Activated gamma-delta T cell treated with Interleukin-2 at 50 U/mL for 16 hours (primary cell): Measurements from ENCODE around the gene PCDH15.

Source experiments
- DNase-seq: peaks from one replicate; pipeline ENCODE4 v3.0.0-alpha.2; 2020

PCDH15 gene

DNA sequence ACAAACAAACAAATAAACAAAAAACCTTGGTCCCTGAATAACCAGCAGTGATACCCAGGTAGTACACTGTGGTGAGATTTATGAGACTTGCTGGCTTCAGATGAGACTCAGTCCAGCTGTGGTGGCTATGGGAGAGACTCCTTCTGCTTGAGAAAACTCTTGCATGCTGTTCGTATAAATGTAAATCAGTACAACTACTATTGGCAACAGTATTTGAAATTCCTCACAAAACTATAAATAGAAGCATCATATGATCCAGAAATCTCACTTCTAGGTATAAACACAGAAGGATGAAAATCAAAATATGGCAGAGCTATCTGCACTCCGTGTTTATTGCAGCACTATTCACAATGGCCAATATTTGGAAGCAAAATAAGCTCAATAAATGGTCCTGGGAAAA lies 692.1 kb downstream of the PCDH15 start:
- no peak for DNase-seq

DNA sequence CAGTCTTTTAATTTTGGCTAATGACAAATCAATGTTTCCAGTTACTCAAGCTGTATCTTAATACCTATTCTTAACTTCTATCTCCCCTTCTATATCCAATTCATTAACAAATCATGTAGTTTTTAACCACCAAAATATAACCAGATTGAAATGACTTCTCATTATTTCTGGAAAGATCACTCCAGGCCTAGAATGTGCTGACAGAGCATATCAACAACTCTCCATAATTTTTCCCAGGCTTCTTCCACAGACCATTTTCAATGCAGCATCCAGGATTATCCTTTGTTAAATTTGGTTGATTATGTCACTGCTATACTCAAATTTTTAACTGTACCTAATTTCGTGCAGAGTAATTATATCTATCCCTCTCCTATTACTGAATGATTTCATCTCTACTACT lies 704.1 kb downstream of the PCDH15 start:
- DNase-seq, result no peak

DNA sequence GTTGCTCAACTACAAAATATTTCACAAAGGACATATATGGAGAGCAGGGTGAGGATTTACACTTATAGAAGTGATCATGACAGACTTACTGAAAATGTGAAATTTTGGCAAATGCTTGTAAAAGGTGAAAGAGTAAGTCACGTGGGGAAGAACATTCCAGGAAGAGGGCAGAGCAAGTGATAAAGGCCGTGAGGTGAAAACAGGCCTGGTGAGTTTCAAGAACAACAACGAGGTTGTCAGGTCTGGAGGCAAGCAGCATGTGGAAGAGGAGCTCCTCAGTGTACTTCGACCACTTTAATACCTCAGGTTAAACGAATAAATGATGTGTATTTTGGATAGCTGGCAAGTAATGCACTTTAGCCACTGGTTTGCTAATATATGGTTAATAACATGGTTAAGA lies 706.7 kb downstream of the PCDH15 start:
- DNase-seq, result no peak

DNA sequence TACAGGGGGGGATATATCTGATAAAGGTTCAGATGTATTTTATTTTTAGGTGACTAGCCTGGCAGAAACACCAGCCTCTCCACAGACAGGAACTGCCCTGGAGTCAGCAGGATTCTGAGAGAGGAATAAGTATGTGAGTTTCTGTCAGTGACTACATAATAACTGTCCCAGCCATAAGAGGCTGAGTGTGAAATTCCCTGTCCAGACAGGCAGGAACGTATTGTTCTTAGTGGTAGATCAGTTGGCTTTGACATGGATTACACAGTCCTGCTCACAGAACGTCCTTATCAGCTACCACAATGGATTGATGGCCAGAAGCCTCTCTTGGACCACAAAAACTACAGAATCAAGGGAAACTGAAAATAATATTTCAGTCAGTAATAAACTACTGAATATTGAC lies 709.8 kb downstream of the PCDH15 start:
- DNase-seq, result no peak

DNA sequence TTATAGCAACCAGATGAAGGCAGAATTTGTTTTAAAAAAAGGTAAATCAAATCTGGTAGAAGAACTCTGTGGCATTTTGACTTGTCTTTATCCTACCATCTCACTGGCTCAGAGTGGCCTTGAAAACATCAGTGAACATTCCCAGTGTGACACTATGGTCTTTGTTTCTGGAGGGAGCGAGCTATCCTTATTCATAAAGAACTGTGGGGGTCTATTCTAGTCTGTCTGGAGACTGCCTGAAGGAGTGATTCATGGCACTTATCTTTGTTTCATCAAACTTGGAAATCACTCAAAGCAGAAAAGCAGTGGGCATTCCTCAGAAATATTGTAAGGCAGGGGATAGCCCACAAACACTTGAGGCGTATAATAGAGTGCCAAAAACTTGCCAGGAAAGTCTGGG lies 719.1 kb downstream of the PCDH15 start:
- DNase-seq, result no peak

DNA sequence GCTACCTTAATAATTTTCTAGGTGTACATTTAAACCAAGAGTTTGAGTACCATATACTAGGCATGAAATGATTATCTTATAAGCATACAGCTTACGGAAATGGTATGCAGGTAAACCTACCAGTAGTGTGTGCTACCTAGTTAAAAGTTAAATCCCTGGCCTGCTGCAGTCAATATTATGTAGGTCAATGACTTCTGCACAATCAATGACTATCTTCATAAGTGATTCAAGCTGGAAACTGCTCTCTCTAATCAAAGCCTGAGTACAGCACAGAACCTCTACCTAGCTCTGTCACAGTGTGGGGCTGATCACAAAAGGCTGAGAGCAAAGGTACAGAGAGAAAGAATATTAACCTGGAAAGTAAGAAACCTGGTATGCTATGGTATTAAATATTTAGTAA lies 733.7 kb downstream of the PCDH15 start:
- no peak for DNase-seq

DNA sequence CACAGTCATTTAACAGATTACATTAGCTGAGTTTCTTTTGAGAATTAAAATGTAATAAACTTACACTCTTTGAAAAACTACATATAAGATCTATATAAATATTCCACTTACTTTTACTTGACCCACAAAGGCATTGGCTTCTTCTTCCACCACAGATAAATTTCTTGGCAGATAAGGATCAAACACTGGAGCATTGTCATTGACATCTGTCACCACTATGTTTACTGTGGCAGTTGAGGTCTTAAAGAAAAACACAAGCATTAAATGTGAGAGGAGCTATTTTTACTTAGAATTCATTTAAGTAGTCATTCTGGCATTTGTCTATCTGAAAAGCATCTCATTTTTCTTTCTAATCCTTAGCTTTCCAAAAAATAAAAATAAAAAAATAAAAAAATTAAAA lies 734.4 kb downstream of the PCDH15 start:
- no peak for DNase-seq

DNA sequence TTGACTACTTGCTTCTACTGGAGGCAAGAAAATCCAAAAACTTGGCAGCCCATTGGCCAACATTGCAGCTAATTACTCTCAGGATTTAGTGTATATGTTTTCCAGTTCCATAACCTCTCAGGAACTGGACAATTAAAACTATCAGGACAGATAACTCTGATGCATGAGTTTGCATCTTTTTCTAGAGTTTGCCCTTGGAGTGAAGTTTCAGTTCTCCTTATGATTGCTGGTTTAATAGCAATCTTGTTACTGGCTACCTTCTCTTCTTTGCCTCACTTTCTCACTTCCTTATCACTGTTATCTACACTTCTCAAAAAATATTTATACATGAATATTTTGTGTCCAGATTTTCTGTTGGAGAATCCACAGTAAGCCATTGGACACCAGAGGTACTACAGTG lies 735.9 kb downstream of the PCDH15 start:
- DNase-seq, result no peak

DNA sequence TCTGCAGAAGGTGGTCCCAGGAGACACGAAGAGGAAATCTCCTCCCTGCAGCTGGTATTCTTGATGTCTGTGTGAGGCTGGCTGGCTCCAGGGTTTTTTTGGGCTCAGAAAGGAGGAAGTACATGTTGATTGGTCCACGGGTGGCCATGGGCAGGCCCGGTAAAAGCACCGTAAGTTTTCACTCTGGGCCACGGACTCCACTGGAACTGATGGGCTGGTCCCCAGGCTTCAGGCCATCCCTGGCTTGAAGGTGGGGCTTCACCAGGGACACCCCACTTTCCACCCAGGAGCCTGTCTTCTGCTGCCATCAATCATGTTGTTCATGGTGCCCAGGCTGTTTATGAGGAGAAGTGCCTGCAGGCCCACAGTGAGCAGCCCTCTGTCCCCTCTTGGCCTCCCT lies 736.8 kb downstream of the PCDH15 start:
- no peak for DNase-seq

DNA sequence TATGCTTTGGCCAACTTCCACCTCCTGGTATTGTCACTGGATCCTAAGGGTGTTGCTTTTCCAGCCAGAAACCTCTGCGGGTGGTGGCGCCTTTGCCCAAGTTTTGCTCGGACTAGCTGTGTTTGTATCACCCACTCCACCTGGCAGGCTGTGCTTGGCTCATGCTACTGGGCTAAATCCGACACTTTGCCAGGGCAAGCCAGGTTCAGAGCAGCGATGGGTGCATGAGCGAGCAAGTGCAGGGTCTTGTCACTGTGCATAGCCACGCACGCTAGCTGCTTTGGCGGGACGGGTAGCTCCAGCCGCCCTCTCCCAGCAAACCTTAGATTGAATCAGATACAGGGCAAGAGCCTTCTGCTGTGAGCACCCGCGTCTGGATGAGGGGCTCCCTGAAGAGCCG lies 737.5 kb downstream of the PCDH15 start:
- DNase-seq, result no peak

DNA sequence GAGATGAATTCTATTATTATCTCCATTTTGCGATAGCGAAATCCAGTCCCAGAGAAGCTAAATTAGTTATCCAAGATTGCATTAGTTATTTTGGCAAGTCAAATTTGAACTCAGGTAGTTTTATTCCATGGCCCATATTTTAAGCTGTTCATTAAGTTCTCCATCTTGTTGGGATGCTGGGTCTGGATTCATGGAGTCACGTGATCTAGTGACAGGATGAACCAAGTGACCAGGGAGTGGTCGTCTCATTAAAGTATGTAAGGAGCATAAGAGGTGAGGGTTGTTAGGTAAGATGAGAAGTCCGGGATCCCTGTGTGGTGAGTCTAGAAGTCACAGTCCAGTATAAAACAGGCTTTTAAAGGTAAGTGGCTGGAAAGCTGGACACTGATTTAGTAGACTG lies 740.5 kb downstream of the PCDH15 start:
- DNase-seq, result no peak

DNA sequence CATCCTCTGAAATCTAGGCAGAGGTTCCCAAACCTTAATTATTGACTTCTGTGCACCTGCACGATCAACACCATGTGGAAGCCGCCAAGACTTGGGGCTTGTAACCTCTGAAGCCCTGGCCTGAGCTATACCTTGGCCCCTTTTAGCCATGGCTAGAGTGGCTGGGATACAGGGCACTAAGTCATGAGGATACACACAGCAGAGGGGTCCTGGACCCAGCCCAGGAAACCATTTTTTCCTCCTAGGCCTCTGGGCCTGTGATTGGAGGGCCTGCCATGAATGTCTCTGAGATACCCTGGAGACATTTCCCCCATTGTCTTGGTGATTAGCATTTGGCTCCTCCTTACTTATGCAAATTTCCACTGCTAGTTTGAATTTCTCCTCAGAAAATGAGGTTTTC lies 743.7 kb downstream of the PCDH15 start:
- DNase-seq, result no peak

DNA sequence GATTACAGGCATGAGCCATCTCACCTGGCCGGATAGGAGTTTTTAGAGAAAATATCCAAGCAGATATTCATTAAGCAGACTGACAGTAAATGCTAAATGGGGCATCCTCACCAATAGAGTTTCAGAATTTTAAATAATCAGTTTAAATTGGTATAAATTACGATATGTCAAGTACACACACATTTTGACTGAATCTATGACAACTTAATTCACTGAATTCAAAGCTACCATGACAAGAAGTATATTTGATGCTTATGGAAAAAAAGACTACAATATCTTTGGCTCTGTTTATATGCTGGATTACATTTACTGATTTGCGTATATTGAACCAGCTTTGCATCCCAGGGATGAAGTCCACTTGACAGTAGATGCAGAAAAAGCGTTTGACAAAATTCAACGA lies 774.7 kb downstream of the PCDH15 start:
- DNase-seq, result no peak

DNA sequence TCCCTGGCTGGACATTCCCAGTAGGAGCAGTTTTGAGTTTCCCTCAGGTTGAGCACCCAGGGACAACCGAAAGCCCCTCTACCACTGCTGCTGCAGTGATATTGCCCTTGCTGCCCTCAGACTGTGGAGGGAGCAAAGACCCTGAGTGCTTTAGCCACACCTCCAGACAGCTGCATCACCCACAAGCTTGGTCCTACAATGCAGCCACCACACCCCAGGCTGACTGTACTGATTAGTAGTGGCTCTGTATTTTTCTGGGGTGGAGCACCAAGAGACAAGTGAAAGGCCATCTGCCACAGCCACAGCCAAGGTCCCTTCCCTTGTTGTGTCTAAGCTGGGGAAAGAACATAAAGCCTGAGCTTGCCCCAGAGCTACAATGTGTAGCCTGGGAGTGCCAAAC lies 789.9 kb downstream of the PCDH15 start:
- no peak for DNase-seq

DNA sequence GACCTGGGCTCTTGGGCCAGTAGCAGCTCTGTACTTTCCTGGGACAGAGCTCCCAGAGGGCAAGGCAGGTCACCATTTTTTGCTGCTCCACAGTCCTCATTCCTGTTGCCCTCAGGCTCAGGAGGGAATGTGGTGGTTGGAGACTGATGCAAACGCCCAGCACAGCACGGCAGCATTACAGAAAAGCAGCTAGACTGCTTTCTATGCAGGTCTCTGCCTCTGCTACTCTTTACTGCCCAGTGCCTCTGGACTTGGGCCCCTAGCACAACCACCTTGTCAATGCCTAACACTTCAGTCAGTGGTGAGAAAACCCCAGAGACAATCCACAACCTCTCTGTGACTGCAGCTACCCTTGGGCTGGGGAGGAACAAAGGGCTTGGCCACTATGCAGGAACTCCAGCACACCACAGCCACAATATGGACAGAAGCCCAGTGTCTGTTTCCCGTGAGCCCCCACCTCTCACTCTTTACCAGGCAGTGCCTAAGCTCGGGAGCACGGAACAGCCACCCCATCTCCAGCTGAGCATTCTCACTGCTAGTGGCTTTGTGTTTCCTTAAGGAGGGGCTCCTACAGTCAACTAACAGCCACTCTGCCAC lies 790.6 kb downstream of the PCDH15 start:
- DNase-seq, result no peak

DNA sequence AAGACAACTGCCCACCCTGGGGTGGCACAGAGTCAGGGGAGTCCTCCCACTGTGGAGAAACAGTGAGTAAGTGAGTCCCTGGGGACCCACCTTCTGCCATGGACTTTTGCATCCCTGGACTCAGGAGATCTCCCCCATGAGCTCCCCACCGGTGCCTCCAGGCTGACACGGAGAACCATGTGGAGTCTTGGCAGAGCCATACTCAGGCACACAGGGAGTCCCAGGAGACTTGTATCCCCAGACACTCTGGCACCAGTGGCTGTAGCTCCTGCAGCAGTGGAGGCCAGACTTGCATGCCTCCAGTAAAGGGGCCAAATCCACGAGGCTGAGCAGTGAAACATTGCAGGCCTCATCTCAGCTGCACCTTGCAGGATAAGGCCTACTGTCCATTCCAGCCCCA lies 791.4 kb downstream of the PCDH15 start:
- DNase-seq, result no peak

DNA sequence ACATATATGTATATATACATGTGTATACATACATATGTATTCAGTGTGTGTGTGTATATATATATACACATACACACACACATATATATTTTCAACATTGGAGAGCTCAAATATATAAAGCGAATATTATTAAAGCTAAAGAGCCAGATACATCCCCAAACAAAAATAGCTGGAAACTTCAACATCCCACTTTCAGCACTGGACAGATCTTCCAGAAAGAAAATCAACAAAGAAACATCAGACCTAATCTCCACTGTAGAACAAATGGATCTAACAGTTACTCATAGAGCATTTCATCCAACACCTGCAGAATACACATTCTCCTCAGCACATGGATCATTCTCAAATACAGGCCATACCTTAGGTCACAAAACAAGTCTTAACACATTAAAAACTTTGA lies 799.0 kb downstream of the PCDH15 start:
- DNase-seq, result no peak

DNA sequence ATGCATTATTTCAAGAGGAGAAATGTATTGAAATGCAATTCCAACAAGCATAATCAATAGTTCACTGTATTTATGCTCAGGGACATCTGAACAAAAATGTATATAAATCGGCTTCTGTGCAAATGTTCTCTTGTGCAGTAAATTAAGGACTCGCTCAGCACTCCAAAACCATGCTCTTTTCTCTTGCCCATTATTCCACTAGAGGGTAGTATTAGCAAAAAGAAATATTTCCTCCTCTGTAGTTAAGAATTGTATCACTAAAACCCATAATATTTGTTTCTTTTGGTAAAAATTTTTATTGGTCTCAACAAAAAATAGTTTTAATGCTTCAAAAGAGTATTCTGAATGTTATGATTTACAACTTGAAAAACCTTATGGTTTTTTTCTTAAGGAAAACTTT lies 803.1 kb downstream of the PCDH15 start:
- no peak for DNase-seq

DNA sequence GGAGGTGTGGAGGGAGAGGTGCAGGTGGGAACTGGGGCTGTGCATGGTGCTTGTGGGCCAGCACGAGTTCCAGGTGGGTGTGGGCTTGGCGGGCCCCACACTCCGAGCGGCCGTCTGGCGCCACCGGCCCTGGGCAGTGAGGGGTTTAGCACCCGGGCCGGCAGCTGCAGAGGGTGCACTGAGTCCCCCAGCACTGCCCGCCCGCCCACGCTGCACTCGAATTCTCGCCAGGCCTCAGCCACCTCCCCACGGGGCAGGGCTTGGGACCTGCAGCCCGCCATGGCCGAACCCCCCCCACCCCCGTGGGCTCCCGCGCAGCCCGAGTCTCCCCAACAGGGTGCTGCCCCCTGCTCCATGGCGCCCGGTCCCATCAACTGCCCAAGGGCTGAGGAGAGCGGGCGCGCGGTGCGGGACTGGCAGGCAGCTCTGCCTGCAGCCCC lies 810.2 kb downstream of the PCDH15 start:
- no peak for DNase-seq

DNA sequence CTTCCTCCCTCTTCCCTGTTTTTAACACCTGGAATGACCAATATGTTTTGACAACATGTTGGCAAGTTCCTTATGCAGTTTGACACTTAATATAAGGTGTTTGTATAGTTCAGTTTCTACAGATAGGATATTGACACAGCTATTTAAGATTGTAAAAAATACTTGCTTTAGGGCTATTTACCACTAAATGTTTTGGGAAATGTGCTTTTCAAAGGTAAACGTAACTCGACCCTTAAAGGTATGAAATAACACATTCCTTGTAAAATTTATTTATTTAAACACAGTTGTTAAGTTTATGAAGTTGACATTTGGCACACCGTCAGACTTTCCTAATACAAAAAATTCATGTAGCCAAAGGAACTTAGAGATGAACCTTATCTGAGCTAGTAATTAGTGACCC lies 817.6 kb downstream of the PCDH15 start:
- no peak for DNase-seq

DNA sequence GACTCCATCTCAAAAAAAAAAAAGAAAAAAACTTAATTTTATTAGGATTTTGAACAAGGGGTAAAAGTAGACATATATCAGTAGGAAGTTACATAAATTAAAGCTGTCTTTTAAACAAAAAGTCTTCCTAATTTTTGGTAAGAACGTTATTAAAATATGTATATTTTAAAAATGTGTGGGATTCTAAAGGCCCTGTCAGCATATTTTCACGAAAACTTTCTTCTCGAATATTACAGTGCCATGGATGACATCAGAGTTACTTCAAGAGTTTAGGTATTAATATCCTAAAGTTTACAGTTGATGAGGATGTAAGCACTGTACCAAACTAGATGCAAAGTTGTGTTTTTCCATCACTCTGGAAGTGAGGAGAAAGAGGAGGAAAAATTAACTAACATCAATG lies 820.8 kb downstream of the PCDH15 start:
- no peak for DNase-seq

DNA sequence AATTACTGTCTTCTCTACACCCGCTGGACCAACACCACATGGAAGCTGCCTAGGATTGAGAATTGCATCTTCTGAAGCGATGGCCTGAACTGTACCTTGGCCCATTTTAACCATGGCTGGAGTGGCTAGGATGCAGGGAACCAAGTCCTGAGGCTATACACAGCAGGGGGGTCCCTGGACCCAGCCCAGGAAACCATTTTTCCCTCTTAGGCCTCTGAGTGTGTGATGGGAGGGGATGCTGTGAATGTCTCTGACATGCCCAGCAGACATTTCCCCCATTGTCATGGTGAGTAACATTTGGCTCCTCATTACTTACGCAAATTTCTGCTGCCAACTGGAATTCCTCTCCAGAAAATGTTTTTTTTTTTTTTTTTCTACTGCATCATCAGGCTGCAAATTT lies 822.7 kb downstream of the PCDH15 start:
- DNase-seq, result no peak

DNA sequence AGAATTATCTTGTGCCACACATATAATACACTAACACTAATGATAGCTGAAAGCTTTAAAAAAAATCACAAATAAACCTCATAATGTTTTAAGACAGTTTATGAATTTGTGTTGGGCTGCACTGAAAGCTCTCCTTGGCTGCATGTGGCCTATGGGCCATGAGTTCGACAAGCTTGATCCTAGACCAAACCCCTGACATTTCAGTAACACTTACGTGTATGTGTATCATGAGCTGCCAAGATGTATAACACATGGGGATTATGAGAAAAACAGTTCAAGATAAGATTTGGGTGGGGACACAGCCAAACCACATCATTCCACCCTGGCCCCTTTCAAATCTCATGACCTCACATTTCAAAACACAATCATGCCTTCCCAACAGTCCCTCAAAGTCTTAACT lies 823.8 kb downstream of the PCDH15 start:
- no peak for DNase-seq

DNA sequence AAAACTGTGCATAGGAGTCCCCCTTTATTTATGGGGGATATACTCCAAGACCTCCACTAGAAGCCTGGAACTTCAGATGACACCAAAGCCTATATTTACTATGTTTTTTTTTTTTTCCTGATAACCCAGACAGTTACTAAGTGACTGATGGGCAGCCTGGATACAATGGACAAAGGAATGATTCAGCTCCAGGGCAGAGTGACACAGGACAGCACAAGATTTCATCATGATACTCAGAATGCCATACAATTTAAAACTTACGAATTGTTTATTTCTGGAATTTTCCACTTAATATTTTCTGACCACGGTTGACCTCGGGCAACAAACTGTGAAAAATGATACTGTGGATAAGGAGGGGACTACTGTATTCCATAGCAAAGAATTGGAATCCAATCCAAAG lies 843.6 kb downstream of the PCDH15 start:
- no peak for DNase-seq

DNA sequence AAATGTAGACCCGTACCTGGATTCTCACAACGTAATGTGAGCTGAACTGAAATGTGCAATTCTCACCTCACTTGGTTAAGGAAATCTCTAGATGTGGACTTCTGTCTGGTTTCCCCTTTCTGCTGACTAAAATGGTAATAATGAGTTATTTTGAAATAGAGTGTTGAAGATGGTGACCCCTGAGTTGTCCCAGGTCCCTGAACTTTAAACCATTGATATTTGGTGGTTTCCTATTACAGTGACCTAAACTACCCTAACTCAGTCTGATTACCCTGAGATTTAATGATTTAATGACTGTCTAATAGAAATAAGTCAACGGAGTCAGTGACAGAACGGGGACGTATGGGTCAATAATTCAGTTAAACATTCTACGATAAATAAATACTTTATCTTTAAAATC lies 845.9 kb downstream of the PCDH15 start:
- DNase-seq, result no peak
